Skeletal muscle cell (primary cell): ENCODE data around the gene NBAS.

ENCODE experiments used
- DNase-seq: peaks from one replicate; pipeline ENCODE4 v3.0.0-alpha.2; 2010; ENCODE audit warnings: low read depth
- H3K4me3 ChIP-seq: 2 replicates; pipeline ENCODE4 v1.5.1; 2011; ENCODE audit warnings: low read depth, mild to moderate bottlenecking, control low read depth, low read length, moderate library complexity

The NBAS gene

DNA sequence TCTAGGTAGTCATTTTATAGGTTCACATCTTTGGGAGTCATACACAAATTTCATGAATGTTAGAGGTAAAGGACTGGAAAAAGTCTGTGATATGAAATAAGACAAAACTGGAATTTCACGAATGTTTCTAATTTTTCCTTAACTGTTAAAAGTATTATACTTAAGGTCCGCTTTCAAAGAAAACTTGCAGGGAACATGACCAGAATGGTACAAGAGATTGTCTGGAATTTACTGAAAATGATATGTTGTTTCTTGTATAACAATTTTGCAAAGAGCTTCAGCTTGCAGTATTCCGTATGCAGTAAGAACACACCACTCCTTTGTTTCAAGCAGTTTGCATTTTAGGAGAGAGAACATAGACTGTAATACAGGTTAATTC, 32.2 kb upstream of the NBAS start:
- H3K4me3 ChIP-seq = peak overlapping the region; percentile 87
- DNase-seq = no peak

DNA sequence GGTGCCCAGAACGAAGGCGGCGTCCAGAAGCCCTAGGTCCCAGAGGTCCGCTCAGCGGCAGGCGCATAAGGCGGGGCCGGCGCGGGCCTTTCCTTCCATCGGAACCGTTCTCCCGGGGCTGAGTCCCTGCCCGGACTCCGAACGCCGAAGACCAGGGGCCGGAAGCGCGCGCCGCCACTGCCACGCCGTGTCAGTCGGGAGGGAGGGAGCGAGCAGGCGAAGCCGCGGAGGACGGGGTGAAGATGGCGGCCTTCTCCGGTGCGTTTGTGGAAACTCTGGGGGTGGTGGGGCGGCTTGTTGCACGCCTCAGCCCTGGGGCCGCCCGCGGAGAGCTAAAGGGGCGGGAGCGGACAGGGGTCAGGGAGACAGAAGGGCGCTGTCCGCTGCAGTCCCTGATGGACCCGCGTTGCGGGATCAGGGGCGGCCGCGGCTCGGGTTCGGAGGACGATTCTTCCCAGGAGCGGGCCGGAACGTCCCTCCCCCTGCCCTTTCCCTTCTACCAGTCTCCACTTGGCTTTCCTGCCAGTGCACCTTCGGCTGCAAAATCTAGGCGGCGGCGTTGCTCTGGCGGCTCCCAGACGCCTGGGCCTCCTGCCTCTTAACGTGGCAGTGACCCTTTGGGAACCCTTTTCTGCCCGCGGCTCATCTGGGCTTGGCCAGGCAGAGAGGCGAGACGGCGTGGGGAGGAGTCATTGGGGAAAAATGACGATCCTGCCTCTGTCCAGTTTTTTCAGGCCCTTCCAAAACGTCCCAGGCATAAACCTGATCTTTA, 30.7 kb upstream of the NBAS start, which contains the start of gene DDX1:
Gene DDX1 (plus strand): TSS at position 177 of the 772 bp plus-strand sequence. CDS start 66 bp downstream, at position 243.
- DNase-seq = peak; percentile 48

DNA sequence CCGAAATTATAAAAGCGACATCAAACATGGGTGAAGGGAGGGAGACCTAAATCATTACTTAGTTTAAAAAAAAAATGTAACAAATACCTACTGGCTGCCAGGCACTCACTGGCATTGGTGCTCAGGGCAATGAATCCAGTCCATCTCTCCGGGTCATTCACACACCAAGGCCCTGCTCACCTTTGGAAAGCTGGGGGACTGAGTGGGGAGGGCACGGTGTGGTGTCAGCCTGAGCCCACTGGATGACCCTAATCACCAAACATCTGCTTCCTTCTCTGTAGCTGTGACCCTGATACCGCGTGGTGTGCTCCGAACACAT, 30.2 kb upstream of the NBAS start:
- H3K4me3 ChIP-seq = peak overlapping the region; percentile 87
- DNase-seq = no peak

More for the DNA sequence above, 30.7 kb upstream of the NBAS start, which contains the start of gene DDX1:
- H3K4me3 ChIP-seq = peak within 1 kb of the TSS; percentile 87

DNA sequence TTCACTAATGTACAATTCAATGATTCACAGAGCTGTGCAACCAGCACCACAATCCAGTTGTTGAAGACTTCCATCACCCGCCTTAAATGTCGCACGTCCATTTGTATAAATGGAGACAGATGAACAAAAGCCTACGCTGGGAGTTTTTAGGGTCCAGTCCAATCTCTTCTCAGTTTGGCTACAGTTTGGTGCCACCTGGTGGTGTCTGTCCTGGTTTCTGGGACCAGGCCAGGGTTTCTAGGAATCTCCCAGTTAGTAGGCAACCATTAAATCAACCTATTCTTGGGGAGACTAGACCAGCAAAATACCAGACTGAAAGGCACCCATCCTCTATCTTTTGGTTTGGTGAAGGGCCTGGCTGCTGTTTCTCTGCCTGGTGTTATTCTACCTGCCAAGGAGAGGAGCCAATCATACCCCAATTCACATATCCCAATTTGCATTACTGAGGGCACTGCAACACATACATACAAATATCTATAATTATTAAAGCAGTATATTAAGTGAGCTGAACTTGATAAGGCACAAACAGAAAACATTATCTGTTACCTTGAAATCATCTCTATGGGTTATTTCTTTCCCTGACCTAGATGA, 27.3 kb upstream of the NBAS start:
- no peak for DNase-seq
- no peak overlapping the region for H3K4me3 ChIP-seq

DNA sequence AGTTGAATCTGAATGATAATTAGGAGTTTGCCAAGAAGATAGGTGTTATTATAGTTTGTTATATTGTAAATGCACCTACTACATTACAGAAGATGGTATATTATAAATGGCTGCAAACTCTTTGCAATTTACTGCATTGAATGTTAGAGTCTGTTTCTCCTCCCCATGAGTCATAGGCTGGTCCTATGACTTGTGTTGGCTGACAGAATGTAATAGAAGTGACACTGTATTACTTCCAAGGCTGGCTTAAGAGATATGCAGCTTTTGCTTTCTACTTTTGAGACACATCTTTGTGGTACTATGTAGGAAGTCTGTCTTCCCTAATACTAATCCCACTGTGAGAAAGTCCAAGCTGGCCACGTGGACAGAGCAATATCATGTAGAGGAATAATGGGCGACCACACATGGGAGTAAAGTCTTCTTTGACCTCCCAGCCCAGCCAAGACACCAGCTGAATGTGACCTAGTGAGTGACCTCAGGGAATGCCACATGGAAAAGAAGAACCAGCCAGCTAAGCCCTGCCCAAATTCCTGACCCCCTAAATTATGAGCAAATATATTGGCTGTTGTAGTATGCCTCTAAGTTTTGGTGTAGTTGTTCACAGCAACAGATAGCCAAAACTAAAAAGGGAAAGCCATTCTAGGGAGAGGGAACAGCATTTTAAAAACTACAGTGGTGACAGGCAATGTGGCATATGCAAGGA, 23.8 kb upstream of the NBAS start:
- H3K4me3 ChIP-seq = no peak overlapping the region
- DNase-seq = no peak

DNA sequence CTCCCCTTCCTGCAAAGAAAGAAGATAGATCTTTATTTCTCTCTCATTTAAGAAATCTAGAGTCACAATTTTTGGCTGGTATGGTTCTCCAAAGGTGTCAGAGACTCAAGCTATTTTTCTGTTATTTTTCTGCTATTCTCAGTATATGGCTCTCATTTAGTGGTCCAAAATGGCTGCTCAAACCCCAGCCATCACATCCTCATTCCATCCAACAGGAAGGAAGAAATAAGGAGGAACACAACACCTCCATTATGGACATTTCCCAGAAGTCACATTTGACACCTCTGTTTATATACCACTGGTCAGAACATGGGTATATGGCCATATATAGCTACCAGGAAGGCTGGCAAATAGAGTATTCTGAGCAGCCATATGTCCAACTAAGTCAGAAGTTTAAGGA, 23.2 kb upstream of the NBAS start:
- no peak overlapping the region for H3K4me3 ChIP-seq
- DNase-seq = no peak

DNA sequence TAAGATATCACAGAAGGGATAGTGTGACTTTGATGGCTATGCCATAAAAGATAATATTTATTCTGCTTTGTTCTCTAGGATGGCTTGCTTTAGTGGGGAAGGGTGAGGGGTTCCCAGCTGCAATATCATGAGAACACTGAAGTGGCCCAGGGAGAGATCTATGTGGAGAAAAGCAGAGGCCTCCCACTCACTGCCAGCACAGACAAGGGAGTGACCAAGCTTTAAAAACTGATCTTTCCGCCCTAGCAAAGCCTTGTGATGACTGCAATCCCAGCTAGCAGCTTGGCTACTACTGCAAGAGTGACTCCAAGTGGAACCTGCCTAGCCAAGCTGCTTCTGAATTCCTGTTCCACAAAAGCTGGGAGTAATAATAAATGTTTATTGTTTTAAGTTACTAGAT, 22.7 kb upstream of the NBAS start:
- DNase-seq = no peak
- H3K4me3 ChIP-seq = no peak overlapping the region

DNA sequence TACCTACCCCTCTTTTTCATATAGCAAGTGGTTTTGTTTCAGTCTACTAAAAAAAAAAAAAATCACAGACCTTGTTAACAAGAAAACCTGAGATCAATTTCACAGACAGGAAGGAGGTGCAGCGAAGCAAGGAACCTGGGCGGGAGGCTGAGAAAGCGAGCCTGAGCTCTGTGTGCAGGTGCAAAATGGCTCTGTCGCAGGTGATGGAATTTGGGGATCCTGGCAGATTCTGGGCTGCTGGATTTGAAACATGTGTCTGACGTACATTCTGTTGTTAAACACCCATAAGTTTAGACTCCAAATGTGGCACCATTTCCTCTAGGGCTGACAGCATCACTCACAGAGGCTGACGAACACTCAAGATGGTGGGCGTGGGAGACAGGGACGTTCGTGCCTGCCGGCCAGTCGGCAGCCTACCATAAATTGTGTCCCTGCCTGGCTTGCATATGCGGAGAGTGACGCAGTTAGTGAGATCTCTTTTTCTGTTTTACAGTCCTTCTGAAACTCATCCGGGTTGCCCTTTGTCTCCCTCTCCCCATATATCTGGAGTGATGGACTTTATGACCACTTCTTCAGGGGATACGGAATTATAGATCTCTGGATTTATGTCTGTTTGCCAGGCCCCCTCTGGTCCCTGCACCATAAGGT, 21.7 kb upstream of the NBAS start:
- DNase-seq = no peak
- H3K4me3 ChIP-seq = no peak overlapping the region

DNA sequence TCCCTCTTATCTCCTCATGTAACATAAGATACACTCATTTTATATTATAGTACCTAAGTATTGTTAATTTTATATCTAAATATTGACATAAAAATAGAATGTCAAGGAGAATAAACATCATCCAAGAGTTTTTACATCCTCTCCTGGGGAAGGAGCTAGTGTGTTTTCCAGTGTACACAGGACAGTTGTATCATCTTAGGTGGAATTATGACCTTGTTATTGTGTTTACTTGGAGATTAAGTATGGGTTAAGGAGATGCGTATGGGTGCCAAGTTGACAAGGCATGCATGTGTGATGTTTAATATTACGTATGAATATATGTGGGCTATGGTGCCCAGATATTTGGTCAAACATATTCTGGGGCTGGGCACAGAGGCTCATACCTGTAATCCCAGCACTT, 19.3 kb upstream of the NBAS start:
- H3K4me3 ChIP-seq = no peak overlapping the region
- DNase-seq = no peak

DNA sequence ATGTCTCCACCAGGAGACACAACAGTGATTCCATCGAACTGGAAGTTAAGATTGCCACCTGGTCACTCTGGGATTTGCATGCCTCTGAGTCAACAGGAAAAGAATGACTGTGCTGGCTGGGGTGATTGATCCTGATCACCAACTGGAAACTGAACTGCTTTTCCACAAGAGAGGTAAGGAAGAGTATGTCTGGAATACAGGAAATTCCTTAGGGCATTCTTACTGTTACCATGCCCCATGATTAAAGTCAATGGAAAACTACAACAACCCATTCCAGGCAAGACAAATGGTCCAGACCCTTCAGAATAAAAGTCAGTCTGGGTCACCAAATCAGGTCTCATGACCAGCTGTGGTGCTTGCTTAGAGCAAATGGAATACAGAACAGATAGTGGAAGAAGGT, 18.5 kb upstream of the NBAS start:
- H3K4me3 ChIP-seq = no peak overlapping the region
- no peak for DNase-seq

DNA sequence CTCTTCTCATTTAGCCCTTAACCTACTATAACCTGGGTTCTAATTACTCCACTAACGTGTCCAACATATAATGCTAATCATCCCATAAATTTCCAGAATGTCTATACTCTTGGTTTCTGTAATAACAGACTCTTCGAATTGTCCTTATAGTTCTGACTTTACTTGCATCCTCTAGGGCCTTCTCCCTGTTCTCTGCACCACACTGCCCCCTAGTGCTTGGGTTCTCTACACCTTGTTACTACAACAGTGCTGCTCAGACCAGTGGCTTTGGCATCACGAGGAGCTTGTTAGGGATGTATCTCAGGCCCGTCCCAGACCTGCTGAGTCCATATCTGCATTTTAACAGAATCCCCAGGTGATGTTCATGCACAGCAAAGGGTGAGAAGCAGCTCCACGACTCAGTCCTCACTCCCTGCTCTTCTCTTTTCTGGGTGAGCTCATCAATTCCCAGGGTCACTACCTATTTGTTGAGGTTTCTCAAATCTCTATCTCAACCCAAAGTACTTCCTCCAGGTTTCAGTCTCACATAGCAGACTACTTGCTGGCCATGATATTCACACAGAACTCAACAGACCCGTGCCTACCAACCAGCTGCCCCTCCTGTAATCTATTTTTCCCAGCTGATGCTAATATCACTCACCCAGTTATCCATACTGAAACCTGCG, 16.1 kb upstream of the NBAS start:
- no peak overlapping the region for H3K4me3 ChIP-seq
- DNase-seq = no peak

DNA sequence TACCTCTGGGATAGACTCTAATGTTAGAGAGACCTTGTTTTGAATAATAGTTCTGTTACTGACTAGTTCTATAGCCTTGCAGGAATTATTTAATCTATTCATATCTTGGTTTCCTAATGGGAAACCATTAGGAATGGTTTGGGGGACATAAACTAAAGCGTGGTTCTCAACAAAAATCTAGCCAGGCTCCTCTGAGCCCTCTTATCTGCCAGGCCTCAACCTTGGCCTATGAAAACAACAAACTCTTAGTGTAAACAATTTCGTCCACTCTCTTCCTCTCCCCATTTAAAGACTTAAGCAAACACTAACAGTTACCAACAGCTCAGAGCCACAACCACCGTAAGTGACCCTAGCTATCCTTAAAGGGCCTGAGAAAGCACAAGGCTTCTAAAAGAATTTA, 10.6 kb upstream of the NBAS start:
- H3K4me3 ChIP-seq = no peak overlapping the region
- no peak for DNase-seq

DNA sequence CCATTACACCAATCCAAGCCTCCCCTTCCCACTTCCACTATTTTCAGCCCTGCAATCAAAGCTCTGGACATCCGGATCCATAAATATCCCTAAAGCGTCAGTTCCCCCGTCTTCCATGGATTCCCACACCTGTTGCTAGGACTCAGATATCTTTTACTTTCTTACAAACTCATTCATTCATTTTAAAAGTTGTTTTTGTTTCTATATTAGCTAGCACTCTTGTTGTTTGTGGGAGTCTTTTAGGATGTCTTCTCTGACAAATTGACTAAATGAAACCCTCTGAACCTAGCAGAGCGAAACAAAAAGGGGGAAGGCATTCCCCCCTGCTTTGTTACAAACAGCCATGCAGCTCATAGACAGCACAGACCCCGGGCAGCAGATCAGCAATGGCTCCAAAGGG, 9.0 kb upstream of the NBAS start:
- no peak for DNase-seq
- no peak overlapping the region for H3K4me3 ChIP-seq

DNA sequence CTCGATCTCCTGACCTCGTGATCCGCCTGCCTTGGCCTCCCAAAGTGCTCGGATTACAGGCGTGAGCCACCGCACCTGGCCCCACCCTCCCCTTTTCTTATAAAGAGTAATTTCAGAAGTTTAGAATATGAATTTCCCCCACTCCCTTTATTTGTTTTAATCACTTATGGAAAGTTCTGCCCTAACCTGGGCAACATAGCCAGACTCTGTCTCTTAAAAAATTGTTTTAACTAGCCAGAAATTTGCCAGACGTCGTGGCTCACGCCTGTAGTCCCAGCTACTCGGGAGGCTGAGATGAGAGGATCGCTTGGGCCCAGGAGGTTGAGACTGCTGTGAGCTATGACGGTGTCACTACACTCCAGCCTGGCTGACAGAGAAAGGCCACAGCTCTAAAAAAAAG, 7.7 kb upstream of the NBAS start:
- no peak overlapping the region for H3K4me3 ChIP-seq
- no peak for DNase-seq

DNA sequence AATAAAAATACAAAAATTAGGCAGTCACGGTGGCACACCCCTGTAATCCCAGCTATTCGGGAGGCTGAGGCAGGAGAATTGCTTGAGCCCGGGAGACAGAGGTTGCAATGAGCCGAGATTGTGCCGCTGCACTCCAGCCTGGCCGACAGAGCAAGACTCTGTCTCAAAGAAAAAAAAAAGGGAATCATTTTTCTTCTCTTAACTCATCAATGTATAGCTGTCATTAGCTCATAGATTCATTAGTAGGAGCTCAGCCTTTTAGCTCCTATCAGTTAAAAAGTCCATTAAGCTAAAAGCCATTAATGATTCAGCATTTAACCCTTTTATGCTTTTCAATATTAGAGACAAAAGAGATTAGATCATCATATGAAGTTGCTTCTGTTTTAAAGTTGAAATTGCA, 5.8 kb upstream of the NBAS start:
- no peak for DNase-seq
- H3K4me3 ChIP-seq = no peak overlapping the region

DNA sequence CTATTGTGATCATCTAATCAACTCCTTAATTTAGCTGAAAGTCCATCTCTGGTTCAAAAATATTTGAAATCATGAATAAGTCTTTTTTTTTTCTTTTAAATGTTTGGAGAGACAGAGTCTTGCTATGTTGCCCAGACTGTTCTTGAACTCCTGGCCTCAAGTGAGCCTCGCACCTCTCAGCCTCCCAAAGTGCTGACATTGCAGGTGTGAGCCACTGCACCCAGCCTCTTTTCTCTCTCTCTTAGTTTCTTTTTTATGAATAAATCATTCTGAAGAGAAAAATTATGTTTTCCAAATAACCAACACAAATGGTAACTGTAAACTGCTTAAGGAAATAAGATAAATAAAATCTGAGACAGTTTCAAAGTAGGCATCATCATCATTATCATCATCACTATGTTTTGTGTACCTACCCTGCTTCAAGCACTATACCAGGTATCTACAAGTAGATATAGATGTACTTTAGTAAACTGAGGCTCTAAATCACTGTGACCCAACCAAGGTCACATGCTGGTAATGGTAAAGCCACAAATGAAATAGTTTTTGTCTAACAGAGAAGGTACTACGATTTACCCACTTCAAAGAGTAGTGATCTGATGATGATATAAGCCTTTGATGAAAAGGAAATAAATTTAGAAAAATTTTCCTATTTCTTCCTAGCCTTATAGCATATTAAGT, 5.0 kb upstream of the NBAS start:
- no peak overlapping the region for H3K4me3 ChIP-seq
- no peak for DNase-seq

DNA sequence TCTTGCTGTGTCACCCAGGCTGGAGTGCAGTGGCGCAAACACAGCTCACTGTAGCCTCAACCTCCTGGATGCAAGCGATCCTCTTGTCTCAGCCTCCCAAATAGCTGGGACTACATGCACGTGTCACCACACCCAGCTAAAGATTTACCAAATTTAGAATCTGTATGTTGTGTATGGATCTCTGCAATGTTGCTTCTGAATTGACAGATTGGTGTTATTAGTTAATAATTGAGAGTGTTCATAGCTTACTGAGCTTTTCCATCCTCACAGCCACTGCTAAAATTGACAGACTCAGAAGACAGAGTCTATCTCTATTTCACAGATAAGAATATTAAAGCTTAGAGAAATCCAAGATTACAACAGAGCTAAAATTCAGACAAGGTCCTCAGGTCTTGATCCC, 4.3 kb upstream of the NBAS start:
- no peak for DNase-seq

DNA sequence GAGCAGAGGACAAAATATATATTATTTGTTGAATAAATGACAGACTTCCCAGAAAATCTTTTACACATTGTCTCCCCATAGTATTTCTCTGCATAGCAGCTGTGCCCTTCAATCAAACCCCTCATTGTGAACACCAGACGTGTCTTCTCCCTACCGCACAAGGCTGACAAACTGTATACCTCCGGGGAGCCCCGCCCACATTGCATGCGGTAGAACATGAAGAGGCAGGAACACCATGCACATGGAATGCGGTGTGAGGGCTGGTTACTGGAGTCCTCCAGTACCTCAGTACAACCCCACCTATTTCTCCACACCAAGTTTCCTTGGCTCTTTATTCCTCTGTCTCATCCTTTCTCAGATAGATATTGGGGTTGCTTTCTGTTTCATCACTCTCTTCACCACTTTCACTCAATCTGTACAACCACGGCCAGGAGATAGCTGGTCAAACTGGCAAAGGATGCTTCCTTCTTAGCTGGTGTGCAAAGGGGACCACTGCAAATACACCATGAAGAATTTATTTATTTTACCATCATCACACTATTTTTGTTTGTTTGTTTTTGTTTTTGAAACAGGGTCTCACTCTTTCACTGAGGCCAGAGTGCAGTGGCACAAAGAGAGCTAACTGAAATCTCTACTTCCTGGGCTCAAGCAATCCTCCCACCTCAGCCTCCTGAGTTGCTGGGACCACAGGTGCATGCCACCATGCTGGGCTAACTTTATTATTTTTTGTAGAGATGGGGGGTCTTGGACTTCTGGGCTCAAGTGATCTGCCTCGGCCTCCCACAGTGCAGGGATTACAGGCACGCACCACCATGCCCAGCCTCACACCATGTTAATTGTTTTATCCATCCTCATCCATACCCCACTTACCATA, 2.3 kb upstream of the NBAS start:
- no peak overlapping the region for H3K4me3 ChIP-seq
- DNase-seq = no peak

More for the DNA sequence above, 4.3 kb upstream of the NBAS start:
- H3K4me3 ChIP-seq = no peak overlapping the region
